Measurements from ENCODE around the gene NPAS4. TPM values are rescaled to one million over a fixed set of nuclear protein-coding genes. Genes with fewer than 3 reads are reported as not detected.

NPAS4 gene
- total and polyA plus RNA-seq, 2 of the 4 experiments (the other 2 are of a cell fraction) = under 0.01 to 0.77 TPM

- dilution Hi-C loops (cut with HindIII; ENCODE audit: low sequenced_read_pairs, unreplicated experiment) = no loop called here
- no peak overlapping the region for H2AK5ac ChIP-seq (ENCODE audit: low read depth, low read length)
- H3K9me1 ChIP-seq (ENCODE audit: insufficient read depth, low read length) = 0 out of 2 replicates have a peak, but pooled peaks cover 11% of the 10 kb centered on the region
- no peak overlapping the region for H4K5ac ChIP-seq (ENCODE audit: low read depth, low read length)
- no peak overlapping the region for H3K4me2 ChIP-seq (ENCODE audit: low read depth, low read length)
- no peaks in the 10 kb centered on the region for H3K9me3 ChIP-seq (ENCODE audit: control insufficient read depth, insufficient read depth, low read length)
- no peak overlapping the region for H2BK15ac ChIP-seq (ENCODE audit: low read depth, low read length)
- intact Hi-C loops (cut with micrococcal nuclease) = no loop called here
- no peak overlapping the region for H3K27ac ChIP-seq (ENCODE audit: insufficient read depth, low read length)
- H3K18ac ChIP-seq (ENCODE audit: low read depth, low read length) = no peak overlapping the region
- no peak overlapping the region for H3K4me3 ChIP-seq (ENCODE audit: insufficient read depth, low read depth, low read length)
- H3K4ac ChIP-seq (ENCODE audit: low read depth, low read length) = no peak overlapping the region
- 81% methylated on average over 14 of the region's 20 CpGs; no CpG with 5 or more reads in 1 of the 2 experiments for WGBS, 2 experiments (ENCODE audit: extremely low coverage in 2 of 2, insufficient read length in 1 of 2)
- BruUV-seq (replicated peaks) = no TSS peak
- in situ Hi-C loops (cut with MboI; ENCODE audit: low sequenced_read_pairs) = no loop called here
- no peak overlapping the region for H2AK9ac ChIP-seq (replicated peaks; ENCODE audit: low read depth, low read length, poor library complexity)
- peaks cover 32% of the 10 kb centered on the region for H3K36me3 ChIP-seq (ENCODE audit: control insufficient read depth, insufficient read depth, low read length)
- no peak overlapping the region for H3K23ac ChIP-seq (ENCODE audit: low read depth, low read length)
- no peak overlapping the region for H2BK5ac ChIP-seq (ENCODE audit: low read depth, low read length, poor library complexity, severe bottlenecking)
- H3K27me3 ChIP-seq (ENCODE audit: control insufficient read depth, insufficient read depth, low read length) = no peaks in the 10 kb centered on the region
- DNase-seq (no peak), ATAC-seq (ENCODE audit: low read depth) (no peak)
- no peak for TF ChIP-seq SMC3 (IDR thresholded peaks at IDR 0.05; ENCODE audit: low read depth, low read length)
- no peak for TF ChIP-seq POLR2A (IDR thresholded peaks at IDR 0.05; ENCODE audit: low read depth, low read length)
- TF ChIP-seq NFE2L2 (IDR thresholded peaks at IDR 0.05; ENCODE audit: low read depth, low read length) = no peak
- no peak for TF ChIP-seq RAD21 (IDR thresholded peaks at IDR 0.05; ENCODE audit: low read length)
- no peak for TF ChIP-seq MXI1 (IDR thresholded peaks at IDR 0.05; ENCODE audit: borderline replicate concordance, low read depth, low read length)
- TF ChIP-seq RCOR1 (IDR thresholded peaks at IDR 0.05; ENCODE audit: insufficient replicate concordance, low read length) = no peak
- TF ChIP-seq MAZ (IDR thresholded peaks at IDR 0.05; ENCODE audit: borderline replicate concordance, low read depth, low read length) = no peak
- no peak for TF ChIP-seq RFX5 (IDR thresholded peaks at IDR 0.05; ENCODE audit: low read depth, low read length)
- TF ChIP-seq CHD1 (IDR thresholded peaks at IDR 0.05; ENCODE audit: low read depth, low read length) = no peak
- TF ChIP-seq CTCF (conservative IDR thresholded peaks at IDR 0.05; ENCODE audit: low read depth, low read length) = no peak
- no peak for TF ChIP-seq MAFK (IDR thresholded peaks at IDR 0.05; ENCODE audit: low read depth, low read length)
- no peak for TF ChIP-seq FOS (IDR thresholded peaks at IDR 0.05; ENCODE audit: low read depth, low read length)
- no peak overlapping the region for H3K9ac ChIP-seq (ENCODE audit: low read depth, low read length)
- ChIA-PET POLR2A (ENCODE audit: unreplicated experiment) (interaction anchor here (1.1 kb wide), 1 partner anchor 12 kb away, joined by 3 read pairs; no protein-coding TSS in a partner anchor), CTCF (no interaction called here)
- no peak overlapping the region for H3K56ac ChIP-seq (ENCODE audit: extremely low read depth, insufficient read depth, low read length)
- H2AFZ ChIP-seq (replicated peaks; ENCODE audit: low read length, poor library complexity) = no peak overlapping the region
- no peak overlapping the region for H2BK20ac ChIP-seq (ENCODE audit: low read depth, low read length)
- H4K8ac ChIP-seq (ENCODE audit: low read depth in 2 of 2, low read length in 2 of 2) = no peak overlapping the region
- H3K4me1 ChIP-seq (ENCODE audit: control insufficient read depth, insufficient read depth, low read length) = peaks cover 1% of the 10 kb centered on the region
- H3K14ac ChIP-seq (replicated peaks; ENCODE audit: low read depth, low read length) = no peak overlapping the region
- H2BK120ac ChIP-seq (ENCODE audit: low read depth, low read length) = no peak overlapping the region
- H4K91ac ChIP-seq (ENCODE audit: insufficient read depth, low read depth, low read length) = no peak overlapping the region
- peaks cover 11% of the 10 kb centered on the region; the same call in 1 of the 2 replicates for H4K20me1 ChIP-seq (ENCODE audit: insufficient read depth, low read length)
- H3K79me1 ChIP-seq (ENCODE audit: low read depth in 1 of 2, low read length in 2 of 2) = peaks cover 11 to 33% of the 10 kb centered on the region in 2 experiments
Measured at GRCh38 chr11:66473608-66474515, 53.0 kb downstream of the NPAS4 start.
